Stimulated activated CD4-positive, alpha-beta T cell treated with anti-CD3 and anti-CD28 coated beads, Interleukin-4, amount 100 ng/mL, for 24 hours (primary cell): Measurements from ENCODE around the gene CRIM1.
A peak's percentile ranks its signal among the peaks of the same experiment; 100 is the strongest.

ENCODE experiments used
- DNase-seq: peaks from one replicate; pipeline ENCODE4 v3.0.0-alpha.2; 2020

Gene CRIM1

DNA sequence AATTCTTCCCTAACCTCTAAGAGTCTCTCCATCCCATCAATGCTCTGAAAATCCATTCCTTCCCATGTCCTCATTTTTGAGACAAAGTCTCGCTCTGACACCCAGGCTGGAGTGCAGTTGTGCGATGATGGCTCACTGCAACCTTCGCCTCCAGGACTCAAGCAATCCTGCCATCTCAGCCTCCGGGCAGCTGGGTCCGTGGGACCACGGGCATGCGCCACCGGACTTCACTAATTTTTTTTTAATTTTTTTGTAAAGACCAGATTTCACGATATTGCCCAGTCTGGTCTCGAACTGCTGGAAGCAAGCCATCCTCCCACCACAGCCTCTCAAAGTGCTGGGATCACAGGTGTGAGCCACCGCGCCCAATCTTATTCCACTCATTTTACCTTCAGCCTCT is 240.8 kb downstream of the CRIM1 start:
- DNase-seq, result no peak

DNA sequence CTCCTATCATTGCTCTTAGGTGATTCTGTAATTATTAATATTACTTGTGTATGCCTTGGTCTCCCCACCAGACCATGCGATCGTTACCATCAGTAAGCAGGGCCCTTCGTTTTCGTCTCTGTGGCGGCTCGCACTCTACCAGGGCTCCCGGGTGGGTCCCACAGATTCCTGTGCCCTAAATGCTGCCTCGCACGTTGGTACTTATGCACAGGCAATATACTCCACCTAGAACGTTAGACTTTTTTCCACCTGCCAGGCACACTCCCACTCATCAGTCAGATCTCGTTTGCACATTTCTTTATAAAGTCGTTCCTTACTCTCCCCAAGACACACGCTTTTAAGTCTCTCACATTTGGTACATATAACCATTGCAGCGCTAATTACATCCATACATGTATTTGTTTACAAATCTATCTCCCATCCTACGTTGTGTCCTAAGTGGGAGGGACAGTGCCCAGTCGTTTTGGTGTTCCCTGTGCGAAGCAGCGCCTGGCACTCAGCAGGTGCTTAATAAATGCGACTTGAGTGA is 241.5 kb downstream of the CRIM1 start:
- no peak for DNase-seq

DNA sequence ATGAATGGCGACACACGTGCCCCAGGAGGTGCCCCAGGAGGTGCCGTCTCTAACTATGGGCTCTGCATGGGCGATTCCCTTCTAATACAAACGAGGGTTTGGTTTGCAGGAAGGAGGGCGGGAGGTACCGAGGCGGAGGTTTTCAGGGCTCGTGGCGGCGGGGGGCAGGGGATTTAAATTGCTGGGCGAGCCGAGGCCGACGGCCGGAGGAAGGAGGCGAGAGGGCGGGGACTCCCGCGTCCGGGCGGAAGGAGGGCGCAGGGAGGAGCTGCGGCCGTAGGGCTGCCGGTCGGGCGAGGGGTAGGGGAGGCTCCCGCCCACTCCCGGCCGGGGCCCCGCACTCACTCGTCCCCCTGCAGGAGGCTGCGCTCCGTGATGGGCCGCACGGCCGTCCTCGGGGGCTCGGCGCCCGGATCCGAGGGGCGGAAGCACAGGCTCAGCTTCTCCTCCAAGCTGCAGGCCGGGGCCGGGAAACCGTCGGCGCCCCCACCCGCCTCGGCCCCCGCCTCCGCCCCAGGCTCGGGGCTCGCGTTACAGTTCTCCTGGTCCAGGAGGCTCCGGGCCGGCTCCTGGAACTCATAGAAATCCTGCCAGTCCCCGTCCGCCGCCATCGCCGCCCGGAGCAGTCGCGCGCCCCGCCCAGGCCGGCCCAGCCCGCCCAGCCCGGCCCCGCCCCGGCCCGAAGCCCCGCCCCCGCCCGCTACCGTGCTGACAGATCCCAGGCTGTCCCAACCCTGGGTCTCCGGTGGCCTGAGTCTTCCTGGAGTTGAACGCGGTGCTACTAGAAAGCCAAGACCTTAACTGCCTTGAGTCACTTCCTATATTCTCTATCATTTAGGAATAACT is 242.2 kb downstream of the CRIM1 start, which contains the start of gene FEZ2:
TSS of gene FEZ2 (minus strand) at position 637 of the 846 bp plus-strand sequence. CDS start at position 611, 26 bp downstream.
- DNase-seq, result peak; percentile 70
